MCF 10A (cell line): ENCODE data around the gene INTS6L. TPM values are rescaled to one million over a fixed set of nuclear protein-coding genes. Genes with fewer than 3 reads are reported as not detected.
"Not testable (repeated sequence)": the region's sequence is repeated elsewhere in the genome, so short reads cannot be mapped to it uniquely, and the experiment has no call there.

Experiments used
- BruUV-seq: library from RNA; stranded (reverse); fragments of 400-500 nt; replicated peaks from 2 replicates; lab custom pipeline; 2021; lab: Mats Ljungman, UMichigan
- CTCF ChIA-PET: fragments of 300-600 bp; sonication (Branson Sonifier 250); formaldehyde crosslinking; extraction: SDS; loops from one replicate; lab custom pipeline; 2021; ENCODE audit warnings: antibody characterized with exemption, inconsistent platforms; lab: Yijun Ruan, JAX
- POLR2A ChIA-PET: fragments of 300-600, 350-650 bp; sonication (Branson Sonifier 250); formaldehyde crosslinking; extraction: SDS; loops from one replicate; lab custom pipeline; 2020; ENCODE audit warnings: antibody characterized with exemption, inconsistent platforms; lab: Yijun Ruan, JAX
- DNase-seq: peaks from one replicate; pipeline ENCODE4 v3.0.0-alpha.2; 2018; ENCODE audit not compliant: unreplicated experiment
- H3K27ac Mint-ChIP-seq: one replicate; pipeline ENCODE4 v1.8.0; 2022; ENCODE audit warnings: mild to moderate bottlenecking, low read depth, mixed read lengths; ENCODE audit not compliant: unreplicated experiment
- H3K27me3 Mint-ChIP-seq: one replicate; pipeline ENCODE4 v1.8.0; 2022; ENCODE audit warnings: mixed read lengths; ENCODE audit not compliant: insufficient read depth, unreplicated experiment
- H3K36me3 Mint-ChIP-seq: one replicate; pipeline ENCODE4 v1.8.0; 2022; ENCODE audit warnings: mild to moderate bottlenecking, moderate library complexity, mixed read lengths; ENCODE audit not compliant: insufficient read depth, unreplicated experiment
- H3K4me1 Mint-ChIP-seq: one replicate; pipeline ENCODE4 v1.8.0; 2022; ENCODE audit warnings: mixed read lengths; ENCODE audit not compliant: insufficient read depth, unreplicated experiment
- H3K4me3 Mint-ChIP-seq: one replicate; pipeline ENCODE4 v1.8.0; 2022; ENCODE audit warnings: mild to moderate bottlenecking, moderate library complexity, mixed read lengths; ENCODE audit not compliant: unreplicated experiment
- H3K9me3 Mint-ChIP-seq: one replicate; pipeline ENCODE4 v1.8.0; 2022; ENCODE audit warnings: mixed read lengths; ENCODE audit not compliant: unreplicated experiment
- CTCF ChIP-seq: fragments of 200-600 bp; IDR thresholded peaks from one replicate; pipeline ENCODE4 v1.8.0; 2022; ENCODE audit warnings: antibody characterized with exemption, mild to moderate bottlenecking; ENCODE audit not compliant: unreplicated experiment
- intact Hi-C: fragments of 100-400 bp; cut with micrococcal nuclease; formaldehyde crosslinking; loops from 2 replicates; pipeline ENCODE4 v1.14.1; 2022
- total RNA-seq: library from RNA; stranded (reverse); gene quantifications from 2 replicates; pipeline ENCODE4 v1.2.3, GENCODE V29; 2022

INTS6L gene
- total RNA-seq, 1 experiment from 2014 or later: 6.9 TPM

- no peak for DNase-seq
- Mint-ChIP-seq H3K27ac (no peak overlapping the region), H3K36me3 (no peaks in the 10 kb centered on the region), H3K4me3 (no peak overlapping the region), H3K27me3 (peaks cover 38% of the 10 kb centered on the region), H3K9me3 (no peaks in the 10 kb centered on the region), H3K4me1 (no peaks in the 10 kb centered on the region)
- no TSS peak for BruUV-seq
- POLR2A ChIA-PET: no interaction called here
- intact Hi-C loops: no loop called here
- CTCF ChIA-PET: interaction anchor here (0.6 to 0.7 kb wide), 3 partner anchors 13 to 1100 kb away, joined by 3 to 4 read pairs (median 3); no protein-coding TSS in a partner anchor
- no peak for TF ChIP-seq CTCF
Measured at GRCh38 chrX:135591871-135592270, 71.4 kb downstream of the INTS6L start.

GRCh38 chrX:135594049-135594448, 73.6 kb downstream of the INTS6L start:
- H3K36me3 Mint-ChIP-seq, intact Hi-C loops, H3K4me3 Mint-ChIP-seq, H3K27ac Mint-ChIP-seq, H3K4me1 Mint-ChIP-seq, BruUV-seq, H3K9me3 Mint-ChIP-seq, DNase-seq: not testable (repeated sequence)
- POLR2A ChIA-PET: interaction anchor here (0.9 kb wide), 1 partner anchor 31 kb away, joined by 3 read pairs; no protein-coding TSS in a partner anchor
- CTCF ChIA-PET: interaction anchor here (1.3 kb wide), 1 partner anchor 109 kb away, joined by 4 read pairs; no protein-coding TSS in a partner anchor
- H3K27me3 Mint-ChIP-seq: peaks cover 32% of the 10 kb centered on the region

GRCh38 chrX:135594453-135594852, 74.0 kb downstream of the INTS6L start:
- H3K9me3 Mint-ChIP-seq, CTCF ChIA-PET, BruUV-seq, H3K4me3 Mint-ChIP-seq, intact Hi-C loops, H3K27ac Mint-ChIP-seq, H3K4me1 Mint-ChIP-seq, H3K36me3 Mint-ChIP-seq, DNase-seq: not testable (repeated sequence)
- POLR2A ChIA-PET: interaction anchor here (0.7 to 0.9 kb wide), 2 partner anchors 31 to 230 kb away, joined by 3 read pairs; no protein-coding TSS in a partner anchor
- H3K27me3 Mint-ChIP-seq: peaks cover 32% of the 10 kb centered on the region

- Mint-ChIP-seq H3K27me3 (peaks cover 32% of the 10 kb centered on the region), H3K27ac (no peak overlapping the region), H3K36me3 (no peaks in the 10 kb centered on the region), H3K4me1 (no peaks in the 10 kb centered on the region), H3K4me3 (no peak overlapping the region), H3K9me3 (no peaks in the 10 kb centered on the region)
- ChIA-PET POLR2A (no interaction called here), CTCF (interaction anchor here (0.7 kb wide), 1 partner anchor 529 kb away, joined by 3 read pairs; no protein-coding TSS in a partner anchor)
- no peak for TF ChIP-seq CTCF
- no TSS peak for BruUV-seq
- no peak for DNase-seq
- intact Hi-C loops: no loop called here
Measured at GRCh38 chrX:135595543-135595942, 75.1 kb downstream of the INTS6L start.

- CTCF ChIA-PET: interaction anchor here (0.5 kb wide), 1 partner anchor 64 kb away, joined by 3 read pairs; no protein-coding TSS in a partner anchor
- peak; percentile 59 for DNase-seq
- H3K4me1 Mint-ChIP-seq: no peaks in the 10 kb centered on the region
Measured at GRCh38 chrX:135596495-135596894, 76.0 kb downstream of the INTS6L start.

More at GRCh38 chrX:135596495-135596894, 76.0 kb downstream of the INTS6L start:
- no TSS peak for BruUV-seq
- TF ChIP-seq CTCF: peak; percentile 52
- H3K27ac Mint-ChIP-seq: no peak overlapping the region
- intact Hi-C loops: loop anchor here (1.0 kb wide), 1 partner anchor 112 kb away; no protein-coding TSS in a partner anchor
- H3K27me3 Mint-ChIP-seq: peaks cover 32% of the 10 kb centered on the region
- H3K4me3 Mint-ChIP-seq: no peak overlapping the region
- no peaks in the 10 kb centered on the region for H3K36me3 Mint-ChIP-seq
- POLR2A ChIA-PET: interaction anchor here (0.7 kb wide), 1 partner anchor 44 kb away, joined by 3 read pairs; no protein-coding TSS in a partner anchor
- H3K9me3 Mint-ChIP-seq: no peaks in the 10 kb centered on the region
